Body of pancreas (tissue), 4 donors: ENCODE results near the gene SARNP. TPM values are rescaled to one million over a fixed set of nuclear protein-coding genes. Genes with fewer than 3 reads are reported as not detected.
A peak's percentile ranks its signal among the peaks of the same experiment; 100 is the strongest.

Experiments
- ATAC-seq: fragments of 150-250 bp; one replicate; pipeline ENCODE4 v1.9.1; 2016
- DNase-seq, 4 donors: peaks; one replicate each; pipeline ENCODE4 v3.0.0-alpha.2; 2019
- H3K27ac ChIP-seq, 4 donors: fragments of 200-600 bp; sonication (generic); 1 replicate in 3 of 4; 2 replicates in 1 of 4; pipeline versions ENCODE4 v1.5.1 to v1.6.1; 2016 to 2019; ENCODE audit warnings: mild to moderate bottlenecking in 1 of 4, mixed read lengths in 1 of 4, moderate library complexity in 1 of 4
- H3K27me3 ChIP-seq, 2 donors: fragments of 200-600 bp; sonication (generic); one replicate each; pipeline ENCODE4 v1.6.0; 2016; ENCODE audit warnings: mild to moderate bottlenecking in 1 of 2
- H3K36me3 ChIP-seq, 2 donors: fragments of 200-600 bp; sonication (generic); replicated peaks in 1 of 2; 2 replicates each; pipeline ENCODE4 v1.5.1; 2016; ENCODE audit warnings: low read depth in 2 of 2; ENCODE audit not compliant: insufficient read depth in 1 of 2
- H3K4me1 ChIP-seq: fragments of 200-600 bp; sonication (generic); one replicate; pipeline ENCODE4 v1.6.0; 2016
- H3K4me3 ChIP-seq, 2 donors: fragments of 200-600 bp; sonication (generic); 1 replicate in 1 of 2; 2 replicates in 1 of 2; pipeline ENCODE4 v1.5.1; 2016 to 2019
- H3K9me3 ChIP-seq, 3 donors: fragments of 200-600 bp; sonication (generic); 1 replicate in 2 of 3; 2 replicates in 1 of 3; pipeline ENCODE4 v1.5.1; 2016
- POLR2A ChIP-seq, 3 donors: fragments of 450-650 bp; IDR thresholded peaks; one replicate each; pipeline ENCODE4 v1.6.1; 2016; ENCODE audit warnings: antibody characterized with exemption in 3 of 3, mild to moderate bottlenecking in 2 of 3
- WGBS, 2 donors: methylation state at CpG; one replicate each; pipeline ENCODE4 v1.1.5; 2017; 5-methylcytosine and 5-hydroxymethylcytosine counted together
- intact Hi-C: fragments of 100-400 bp; cut with DNase I; formaldehyde crosslinking; loops from one replicate; pipeline ENCODE4 v1.15.1; 2023
- total RNA-seq, 2 donors: library from RNA; depleted of rRNA; stranded (reverse); fragments of >200 nt; gene quantifications; one replicate each; pipeline ENCODE4 v1.1.0, GENCODE V29; 2016
- TF ChIP-seq, protein P1 (sequence below), 7 experiments: fragments of 450-650 bp in 4 of 7; fragments of 200-600 bp in 3 of 7; sonication (generic) in 3 of 7; IDR thresholded peaks; one replicate each; pipeline ENCODE4 v1.5.1; 2016 to 2019; ENCODE audit warnings: antibody characterized with exemption in 7 of 7

The SARNP gene
- total RNA-seq, 2 donors from 2014 or later: 23.1 to 51.7 TPM

GRCh38 chr12:55733858-55734257 lies 83.7 kb downstream of the SARNP start:
- H3K4me3 ChIP-seq: no peak overlapping the region
- no peak overlapping the region for H3K27ac ChIP-seq
- H3K36me3 ChIP-seq: no peaks in the 10 kb centered on the region
- TF ChIP-seq, protein P1, sequence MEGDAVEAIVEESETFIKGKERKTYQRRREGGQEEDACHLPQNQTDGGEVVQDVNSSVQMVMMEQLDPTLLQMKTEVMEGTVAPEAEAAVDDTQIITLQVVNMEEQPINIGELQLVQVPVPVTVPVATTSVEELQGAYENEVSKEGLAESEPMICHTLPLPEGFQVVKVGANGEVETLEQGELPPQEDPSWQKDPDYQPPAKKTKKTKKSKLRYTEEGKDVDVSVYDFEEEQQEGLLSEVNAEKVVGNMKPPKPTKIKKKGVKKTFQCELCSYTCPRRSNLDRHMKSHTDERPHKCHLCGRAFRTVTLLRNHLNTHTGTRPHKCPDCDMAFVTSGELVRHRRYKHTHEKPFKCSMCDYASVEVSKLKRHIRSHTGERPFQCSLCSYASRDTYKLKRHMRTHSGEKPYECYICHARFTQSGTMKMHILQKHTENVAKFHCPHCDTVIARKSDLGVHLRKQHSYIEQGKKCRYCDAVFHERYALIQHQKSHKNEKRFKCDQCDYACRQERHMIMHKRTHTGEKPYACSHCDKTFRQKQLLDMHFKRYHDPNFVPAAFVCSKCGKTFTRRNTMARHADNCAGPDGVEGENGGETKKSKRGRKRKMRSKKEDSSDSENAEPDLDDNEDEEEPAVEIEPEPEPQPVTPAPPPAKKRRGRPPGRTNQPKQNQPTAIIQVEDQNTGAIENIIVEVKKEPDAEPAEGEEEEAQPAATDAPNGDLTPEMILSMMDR (IDR thresholded peaks at IDR 0.05): no peak
- no peak for TF ChIP-seq POLR2A (IDR thresholded peaks at IDR 0.05)
- DNase-seq (no peak), ATAC-seq (no peak)
- H3K9me3 ChIP-seq: no peaks in the 10 kb centered on the region
- WGBS, 2 donors: 72 to 74% methylated on average over 2 of the region's 2 CpGs
- peaks cover 31% of the 10 kb centered on the region for H3K4me1 ChIP-seq
- H3K27me3 ChIP-seq: no peaks in the 10 kb centered on the region
- intact Hi-C loops: no loop called here

GRCh38 chr12:55733021-55733555 lies 84.4 kb downstream of the SARNP start:
- Histone ChIP-seq H3K36me3 (no peaks in the 10 kb centered on the region), H3K4me3 (no peak overlapping the region), H3K27ac (no peak overlapping the region), H3K4me1 (peaks cover 25% of the 10 kb centered on the region), H3K27me3 (no peaks in the 10 kb centered on the region), H3K9me3 (no peaks in the 10 kb centered on the region)
- WGBS, 2 donors: 81 to 94% methylated on average over 7 to 14 of the region's 14 CpGs
- intact Hi-C loops: no loop called here
- DNase-seq (no peak), ATAC-seq (no peak)
- TF ChIP-seq, protein P1 (IDR thresholded peaks at IDR 0.05): no peak
- TF ChIP-seq POLR2A (IDR thresholded peaks at IDR 0.05): no peak

- ATAC-seq: no peak
- intact Hi-C loops: no loop called here
- WGBS, 2 donors: 60 to 89% methylated on average over 3 to 4 of the region's 4 CpGs
- TF ChIP-seq, protein P1 (IDR thresholded peaks at IDR 0.05): no peak
- no peak overlapping the region for H3K4me3 ChIP-seq
- no peaks in the 10 kb centered on the region for H3K36me3 ChIP-seq
- H3K9me3 ChIP-seq: no peaks in the 10 kb centered on the region
- peaks cover 23% of the 10 kb centered on the region for H3K4me1 ChIP-seq
- H3K27me3 ChIP-seq: no peaks in the 10 kb centered on the region
- peak in 1 of 4 donors; percentile 9 for DNase-seq
- H3K27ac ChIP-seq: no peak overlapping the region
Observed at GRCh38 chr12:55732288-55732687, 85.2 kb downstream of the SARNP start.

- TF ChIP-seq, protein P1 (IDR thresholded peaks at IDR 0.05): peak in 1 of 7 experiments; percentile 7
- TF ChIP-seq POLR2A (IDR thresholded peaks at IDR 0.05): no peak
- peaks cover 0 to 7% of the 10 kb centered on the region in 2 donors for H3K36me3 ChIP-seq
- peak in 2 of 4 donors; percentile 37 to 55 for DNase-seq
- peak overlapping the region in 1 of 2 donors; percentile 77 for H3K4me3 ChIP-seq
- no peaks in the 10 kb centered on the region for H3K27me3 ChIP-seq
- intact Hi-C loops: no loop called here
- peak overlapping the region; percentile 90 to 96 (median 95) for H3K27ac ChIP-seq
- no peaks in the 10 kb centered on the region for H3K9me3 ChIP-seq
- WGBS, 2 donors: 8 to 14% methylated on average over 19 of the region's 19 CpGs
- peaks cover 37% of the 10 kb centered on the region for H3K4me1 ChIP-seq
- no peak for ATAC-seq
Observed at GRCh38 chr12:55729819-55730818, 87.4 kb downstream of the SARNP start.
